Aorta (tissue), 5 donors: ENCODE data around the gene CARD9. TPM values are rescaled to one million over a fixed set of nuclear protein-coding genes. Genes with fewer than 3 reads are reported as not detected.

Source experiments
- ATAC-seq: fragments of 200-7000 bp; cut with Tn5 transposase; one replicate; pipeline ENCODE4 v1.9.1; 2022; ENCODE audit warnings: moderate library complexity; ENCODE audit not compliant: low FRiP score
- DNase-seq, 2 donors: peaks; one replicate each; pipeline ENCODE4 v3.0.0-alpha.2; 2020
- H3K27ac ChIP-seq, 2 donors: one replicate each; pipeline ENCODE4 v1.5.1; 2013; ENCODE audit warnings: low read length in 2 of 2, mild to moderate bottlenecking in 2 of 2, moderate library complexity in 2 of 2, control low read depth in 1 of 2, inconsistent platforms in 1 of 2, low read depth in 1 of 2
- H3K27me3 ChIP-seq, 2 donors: one replicate each; pipeline ENCODE4 v1.6.1; 2013; ENCODE audit warnings: control low read depth in 1 of 2, low read length in 1 of 2, mild to moderate bottlenecking in 1 of 2, moderate library complexity in 1 of 2; ENCODE audit not compliant: insufficient read depth in 2 of 2, control insufficient read depth in 1 of 2
- H3K36me3 ChIP-seq, 2 donors: one replicate each; pipeline ENCODE4 v1.6.1; 2013; ENCODE audit warnings: control low read depth in 1 of 2, low read length in 1 of 2, mild to moderate bottlenecking in 1 of 2; ENCODE audit not compliant: insufficient read depth in 2 of 2, control insufficient read depth in 1 of 2
- H3K4me1 ChIP-seq, 2 donors: one replicate each; pipeline ENCODE4 v1.6.1; 2013; ENCODE audit warnings: low read length in 2 of 2, control low read depth in 1 of 2, mild to moderate bottlenecking in 1 of 2, moderate library complexity in 1 of 2; ENCODE audit not compliant: insufficient read depth in 2 of 2, control insufficient read depth in 1 of 2
- H3K4me3 ChIP-seq, 2 donors: one replicate each; pipeline ENCODE4 v1.5.1; 2013; ENCODE audit warnings: low read length in 2 of 2, control low read depth in 1 of 2, mild to moderate bottlenecking in 1 of 2
- H3K9me3 ChIP-seq: one replicate; pipeline ENCODE4 v1.6.1; 2013; ENCODE audit warnings: mild to moderate bottlenecking, low read length; ENCODE audit not compliant: control insufficient read depth
- WGBS, 2 donors: extraction: QIAGEN DNeasy Blood & Tissue Kit; methylation state at CpG; one replicate each; pipeline ENCODE4 v1.1.7; 2013; 5-methylcytosine and 5-hydroxymethylcytosine counted together
- intact Hi-C, 2 donors: fragments of 100-400 bp; cut with DNase I; formaldehyde crosslinking; loops; one replicate each; pipeline versions ENCODE4 v1.14.2 to v1.15.0; 2022
- polyA plus RNA-seq, 2 donors: library from polyadenylated mRNA; stranded (reverse); fragments of 200-250 nt; gene quantifications; one replicate each; pipeline ENCODE4 v1.2.3, GENCODE V29; 2013
- total RNA-seq, 2 donors: library from RNA; stranded (reverse); fragmentation: NEBNext Ultra II Directional; extraction: Animal tissue kit (Norgen Biotek cat#: 25700); gene quantifications; one replicate each; pipeline ENCODE4 v1.2.1, GENCODE V29; 2021
- donor health status: healthy with polysubstance abuse.
- donor health status: Bipolar disorder and iron deficiency.
- donor health status: DM: no; HTN: no; CAD: no.
- donor health status: DM: no; HTN: no; CAD: no.
- donor health status: DM: yes; HTN: yes; CAD: no.

Gene CARD9
- total and polyA plus RNA-seq, 4 donors = 1.4 to 5.3 (median 3.5) TPM

DNA sequence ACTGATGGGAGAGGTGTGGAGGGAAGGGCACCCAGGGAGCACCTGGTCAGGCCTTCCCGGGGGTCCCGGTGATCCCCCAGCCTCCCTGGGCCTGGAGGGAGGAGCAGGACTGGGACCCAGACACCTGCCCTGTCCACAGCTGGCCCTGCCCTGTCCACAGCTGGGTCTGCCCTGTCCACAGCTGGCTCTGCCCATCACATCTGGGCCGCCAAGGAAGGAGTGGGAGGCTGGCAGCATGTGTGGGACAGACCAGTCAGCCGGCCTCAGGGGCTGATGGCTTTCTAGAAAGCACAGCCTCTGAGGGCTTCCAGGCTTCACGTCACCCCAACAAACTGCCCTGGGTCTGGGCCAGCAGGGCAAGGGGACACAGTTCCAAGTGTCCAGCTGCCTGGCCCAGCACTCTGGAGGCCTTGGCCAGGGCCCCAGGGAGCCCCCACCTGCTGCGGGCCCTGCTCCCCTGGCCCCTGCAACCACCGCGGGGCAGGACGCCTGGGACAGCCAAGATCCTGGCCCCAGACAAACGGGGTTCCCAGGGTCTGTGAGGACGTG, 22.1 kb downstream of the CARD9 start:
- no peak for DNase-seq
- no peak overlapping the region for H3K27ac ChIP-seq
- no peak for ATAC-seq
- no peaks in the 10 kb centered on the region for H3K27me3 ChIP-seq
- WGBS, 2 donors = 66 to 75% methylated on average over 11 of the region's 11 CpGs
- intact Hi-C loops = no loop called here
- no peaks in the 10 kb centered on the region for H3K36me3 ChIP-seq
- no peaks in the 10 kb centered on the region for H3K4me1 ChIP-seq
- no peaks in the 10 kb centered on the region for H3K9me3 ChIP-seq
- H3K4me3 ChIP-seq = no peak overlapping the region

DNA sequence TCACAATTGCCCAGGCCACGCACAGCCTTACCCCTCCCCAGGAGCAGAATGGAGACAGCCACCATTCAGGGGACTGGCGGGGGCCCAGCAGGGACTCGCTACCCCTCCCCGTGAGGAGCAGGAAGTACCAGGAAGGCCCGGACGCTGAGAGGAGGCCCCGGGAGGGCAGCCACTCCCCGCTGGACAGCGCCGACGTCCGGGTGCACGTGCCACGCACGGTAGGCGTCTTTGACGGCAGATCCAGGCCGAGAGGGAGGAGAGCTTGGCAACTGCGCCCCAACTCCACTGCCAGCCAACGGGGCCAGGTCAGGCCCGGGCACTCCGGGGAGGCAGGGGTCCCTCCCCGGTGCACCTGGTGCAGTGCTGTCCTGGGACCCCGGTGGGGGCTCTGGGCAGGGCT, 23.9 kb downstream of the CARD9 start:
- no peaks in the 10 kb centered on the region for H3K36me3 ChIP-seq
- no peak overlapping the region for H3K27ac ChIP-seq
- ATAC-seq (no peak), DNase-seq (no peak)
- no peak overlapping the region for H3K4me3 ChIP-seq
- no peaks in the 10 kb centered on the region for H3K4me1 ChIP-seq
- intact Hi-C loops = no loop called here
- no peaks in the 10 kb centered on the region for H3K27me3 ChIP-seq
- 87 to 89% methylated on average over 24 of the region's 24 CpGs for WGBS, 2 donors
- no peaks in the 10 kb centered on the region for H3K9me3 ChIP-seq

DNA sequence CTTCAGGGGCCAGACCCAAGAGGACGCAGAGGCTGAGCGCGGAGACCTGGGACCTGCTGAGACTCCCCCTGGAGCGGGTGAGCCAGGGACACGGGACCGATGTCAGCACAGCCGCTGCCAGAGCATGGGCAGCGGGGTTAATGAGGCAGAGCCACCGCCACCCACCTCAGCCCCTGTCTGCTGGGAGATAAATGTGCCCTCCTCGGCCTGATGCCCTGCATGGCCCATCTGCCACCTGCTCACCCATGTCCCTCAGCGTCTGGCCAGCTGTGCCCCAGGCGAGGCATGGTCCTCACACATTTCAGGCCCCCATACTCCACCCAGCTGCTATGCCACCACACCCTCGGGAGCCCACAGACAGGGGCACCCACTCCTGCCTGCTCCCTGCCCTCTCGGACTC, 24.8 kb downstream of the CARD9 start:
- intact Hi-C loops = no loop called here
- no peaks in the 10 kb centered on the region for H3K36me3 ChIP-seq
- no peak overlapping the region for H3K4me3 ChIP-seq
- no peaks in the 10 kb centered on the region for H3K4me1 ChIP-seq
- H3K9me3 ChIP-seq = no peaks in the 10 kb centered on the region
- no peaks in the 10 kb centered on the region for H3K27me3 ChIP-seq
- no peak overlapping the region for H3K27ac ChIP-seq
- DNase-seq (no peak), ATAC-seq (no peak)
- 89 to 95% methylated on average over 14 of the region's 14 CpGs for WGBS, 2 donors

DNA sequence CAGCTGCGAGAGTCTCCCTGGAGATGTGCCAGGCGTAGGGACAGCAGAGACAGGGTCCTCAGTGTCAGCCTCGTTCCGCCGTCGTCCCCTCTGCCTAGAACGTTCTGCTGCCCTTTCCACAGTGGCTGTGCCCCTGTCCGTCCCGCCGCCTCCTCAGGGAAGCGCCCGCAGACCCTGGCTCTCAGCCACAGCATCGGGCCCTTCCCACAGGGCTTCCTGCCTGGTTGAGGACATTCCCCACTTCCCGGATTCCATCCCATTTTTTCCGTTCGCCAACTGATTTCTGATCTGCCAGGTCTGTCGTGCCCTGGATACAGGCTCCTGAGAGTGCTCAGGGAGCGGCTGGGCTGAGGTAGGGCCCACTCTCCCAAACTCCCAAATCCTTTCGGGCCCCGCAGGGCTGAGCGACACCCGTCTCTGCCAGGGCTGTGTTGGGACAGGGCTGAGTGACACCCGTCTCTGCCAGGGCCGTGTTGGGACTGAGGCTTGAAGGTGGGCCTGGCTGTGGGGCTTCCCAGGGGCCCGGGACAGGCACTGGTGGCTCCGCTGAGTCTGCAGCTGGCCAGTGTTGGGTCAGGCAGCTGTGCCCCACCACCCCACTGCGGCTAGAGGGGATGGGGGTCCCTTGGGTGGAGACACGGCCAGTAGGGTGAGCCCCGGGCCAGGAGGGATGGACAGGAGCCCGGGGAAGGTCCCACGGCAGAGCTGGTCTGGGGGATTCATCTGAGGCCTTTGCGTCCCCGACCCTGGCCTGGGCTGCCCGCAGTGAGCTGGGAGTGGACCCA, 25.8 kb downstream of the CARD9 start:
- intact Hi-C loops = no loop called here
- H3K27ac ChIP-seq = no peak overlapping the region
- H3K4me3 ChIP-seq = no peak overlapping the region
- WGBS, 2 donors = 73 to 77% methylated on average over 34 of the region's 34 CpGs
- H3K36me3 ChIP-seq = no peaks in the 10 kb centered on the region
- DNase-seq = no peak
- no peak for ATAC-seq
- H3K4me1 ChIP-seq = no peaks in the 10 kb centered on the region
- no peaks in the 10 kb centered on the region for H3K9me3 ChIP-seq
- no peaks in the 10 kb centered on the region for H3K27me3 ChIP-seq

DNA sequence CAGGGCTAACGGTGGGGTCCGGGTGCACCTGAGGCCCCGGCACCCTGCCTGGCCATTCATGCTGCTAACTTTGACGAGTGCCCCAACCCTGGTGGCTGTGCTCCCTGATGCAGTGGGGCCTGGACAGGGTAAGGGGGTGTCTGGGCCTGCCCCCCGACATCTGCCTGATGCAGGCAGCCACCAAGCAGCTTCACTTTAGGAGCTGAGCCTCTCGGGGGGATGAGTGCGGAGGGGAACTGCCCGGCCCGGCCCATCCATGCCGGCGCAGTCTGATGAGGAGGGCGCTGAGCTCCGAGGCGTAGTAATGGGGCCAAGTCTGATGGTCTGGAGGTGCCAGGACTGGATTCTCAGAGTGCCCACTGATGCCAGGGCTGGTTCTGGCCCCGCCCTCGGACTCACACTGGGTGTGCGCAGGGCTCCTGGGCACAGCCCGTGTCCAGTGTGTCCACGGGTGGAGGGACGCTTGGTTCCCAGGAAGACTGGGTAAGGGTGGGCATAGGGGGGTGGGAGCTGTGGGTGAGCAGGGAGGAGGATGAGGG, 26.5 kb downstream of the CARD9 start:
- ATAC-seq (no peak), DNase-seq (no peak)
- H3K36me3 ChIP-seq = no peaks in the 10 kb centered on the region
- no peaks in the 10 kb centered on the region for H3K9me3 ChIP-seq
- no peak overlapping the region for H3K27ac ChIP-seq
- no peak overlapping the region for H3K4me3 ChIP-seq
- no peaks in the 10 kb centered on the region for H3K27me3 ChIP-seq
- intact Hi-C loops = loop anchor here in 1 of 2 donors (1.0 kb wide), 1 partner anchor 16 kb away; the partner anchor contains the start of gene DNLZ
- WGBS, 2 donors = 72 to 80% methylated on average over 19 to 20 of the region's 20 CpGs
- H3K4me1 ChIP-seq = no peaks in the 10 kb centered on the region

DNA sequence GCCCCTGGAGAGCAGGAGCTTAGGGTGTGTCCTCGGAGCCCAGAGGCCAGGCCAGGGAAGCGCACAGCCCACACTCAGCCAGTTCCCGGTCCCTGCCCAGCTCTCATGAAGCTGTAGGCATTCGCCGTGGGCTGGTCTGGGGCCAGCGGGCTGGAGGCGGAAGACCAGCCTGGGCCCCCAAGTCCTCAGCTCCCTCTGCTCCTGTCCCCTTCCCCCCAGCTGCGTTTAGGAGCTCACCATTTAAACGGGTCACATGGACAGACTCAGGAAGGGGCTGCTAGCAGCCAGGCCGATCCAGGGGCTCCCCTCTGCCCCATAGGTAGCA, 27.4 kb downstream of the CARD9 start:
- WGBS, 2 donors = 24 to 28% methylated on average over 8 to 10 of the region's 10 CpGs
- H3K4me1 ChIP-seq = no peaks in the 10 kb centered on the region
- H3K27ac ChIP-seq = no peak overlapping the region
- no peaks in the 10 kb centered on the region for H3K36me3 ChIP-seq
- DNase-seq = no peak
- no peaks in the 10 kb centered on the region for H3K9me3 ChIP-seq
- ATAC-seq = no peak
- no peak overlapping the region for H3K4me3 ChIP-seq
- no peaks in the 10 kb centered on the region for H3K27me3 ChIP-seq
- intact Hi-C loops = loop anchor here in 1 of 2 donors (1.0 kb wide), 1 partner anchor 17 kb away; the partner anchor contains the start of gene DNLZ

DNA sequence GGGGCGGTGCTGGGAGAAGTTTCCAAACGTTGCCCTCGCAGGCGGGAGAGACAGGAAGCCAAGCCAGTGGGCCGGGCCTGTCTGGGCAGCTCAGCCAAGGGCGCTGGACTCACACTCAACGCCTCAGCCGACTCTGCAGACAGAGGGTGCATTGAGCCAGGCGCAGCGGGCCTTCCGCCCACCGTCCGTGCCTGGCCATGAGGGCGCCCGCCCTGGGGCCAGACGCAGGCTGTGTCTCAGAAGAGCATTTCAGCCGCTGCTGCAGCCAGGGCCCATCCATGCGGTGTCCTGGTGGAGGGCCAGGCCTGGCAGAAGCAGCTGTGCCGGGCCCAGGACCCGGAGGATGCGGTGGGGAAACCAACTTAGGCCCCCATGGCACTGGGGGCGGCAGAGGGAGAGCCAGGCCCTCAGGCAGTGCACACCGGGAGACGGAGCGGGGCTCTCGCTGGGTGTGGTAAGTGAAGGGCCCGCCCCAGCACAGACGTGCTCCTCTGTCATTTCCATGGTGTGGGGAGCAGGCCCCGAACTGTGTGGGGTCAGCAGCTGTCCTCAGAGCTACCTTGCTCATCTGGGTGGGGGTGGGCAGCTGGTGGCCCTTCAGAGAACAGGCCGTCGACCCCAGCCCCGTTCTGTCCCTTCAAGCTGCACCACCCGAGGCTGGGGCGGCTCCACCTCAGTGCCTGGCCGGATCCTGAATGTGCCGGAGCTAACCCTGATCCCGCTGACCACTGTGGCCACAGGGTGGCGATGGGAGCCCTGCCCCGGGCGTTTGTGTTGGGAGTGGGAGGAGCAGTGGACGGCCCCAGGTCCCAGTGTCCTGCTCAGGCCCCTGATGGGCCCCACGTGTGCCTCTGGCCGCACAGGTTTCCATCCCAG, 27.9 kb downstream of the CARD9 start:
- no peaks in the 10 kb centered on the region for H3K27me3 ChIP-seq
- DNase-seq (peak; percentile 85 to 90), ATAC-seq (peak; percentile 81)
- intact Hi-C loops = loop anchor here in 1 of 2 donors (1.0 kb wide), 1 partner anchor 18 kb away; the partner anchor contains the start of gene DNLZ
- no peaks in the 10 kb centered on the region for H3K9me3 ChIP-seq
- no peaks in the 10 kb centered on the region for H3K4me1 ChIP-seq
- 7 to 14% methylated on average over 41 to 43 of the region's 43 CpGs for WGBS, 2 donors
- no peaks in the 10 kb centered on the region for H3K36me3 ChIP-seq
- peak overlapping the region in 1 of 2 donors; percentile 1 for H3K4me3 ChIP-seq
- H3K27ac ChIP-seq = peak overlapping the region in 1 of 2 donors; percentile 14

DNA sequence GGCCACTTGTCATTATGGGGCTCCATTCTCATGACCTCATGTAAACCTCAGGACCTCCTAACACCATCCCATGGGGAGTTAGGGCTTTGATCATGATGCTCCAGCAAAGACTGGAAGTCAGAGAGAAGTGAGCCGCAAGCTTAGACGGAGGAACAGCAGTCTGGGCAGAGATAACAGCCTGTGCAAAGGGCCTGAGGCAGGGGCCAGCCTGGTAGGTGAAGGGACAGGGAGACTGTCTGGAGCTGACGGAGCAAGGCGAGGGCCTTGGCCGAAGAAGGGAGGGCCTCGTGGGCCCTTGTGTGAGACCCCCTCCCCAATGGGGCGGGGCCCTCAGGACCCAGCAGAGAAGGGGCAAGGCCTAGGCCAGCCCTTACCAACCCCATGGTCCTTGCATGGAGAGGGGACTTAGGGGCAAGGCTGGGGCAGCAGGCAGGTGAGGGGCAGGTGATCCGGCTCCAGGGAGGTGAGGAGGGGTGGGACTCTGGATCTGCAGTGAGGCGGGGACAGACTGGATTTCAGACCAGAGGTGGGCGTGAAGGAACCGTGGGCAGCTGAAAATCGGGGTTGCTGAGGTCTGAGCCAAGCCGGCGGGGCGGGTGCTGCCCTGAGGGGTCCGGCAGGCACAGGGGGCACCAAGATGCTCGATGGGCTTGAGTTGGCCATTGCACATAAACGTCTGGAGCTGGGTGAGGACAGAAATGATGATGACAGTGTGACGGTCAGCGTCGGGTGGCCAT, 28.8 kb downstream of the CARD9 start:
- no peak for ATAC-seq
- H3K4me3 ChIP-seq = no peak overlapping the region
- intact Hi-C loops = no loop called here
- H3K9me3 ChIP-seq = no peaks in the 10 kb centered on the region
- DNase-seq = no peak
- no peaks in the 10 kb centered on the region for H3K4me1 ChIP-seq
- H3K27me3 ChIP-seq = no peaks in the 10 kb centered on the region
- no peaks in the 10 kb centered on the region for H3K36me3 ChIP-seq
- peak overlapping the region in 1 of 2 donors; percentile 68 for H3K27ac ChIP-seq
- WGBS, 2 donors = 38 to 49% methylated on average over 19 to 21 of the region's 21 CpGs
